ENCODE data around the gene PRR7. TPM values are rescaled to one million over a fixed set of nuclear protein-coding genes. Genes with fewer than 3 reads are reported as not detected.

Gene PRR7
- polyA plus RNA-seq, 1 donor = 0.96 TPM

DNA sequence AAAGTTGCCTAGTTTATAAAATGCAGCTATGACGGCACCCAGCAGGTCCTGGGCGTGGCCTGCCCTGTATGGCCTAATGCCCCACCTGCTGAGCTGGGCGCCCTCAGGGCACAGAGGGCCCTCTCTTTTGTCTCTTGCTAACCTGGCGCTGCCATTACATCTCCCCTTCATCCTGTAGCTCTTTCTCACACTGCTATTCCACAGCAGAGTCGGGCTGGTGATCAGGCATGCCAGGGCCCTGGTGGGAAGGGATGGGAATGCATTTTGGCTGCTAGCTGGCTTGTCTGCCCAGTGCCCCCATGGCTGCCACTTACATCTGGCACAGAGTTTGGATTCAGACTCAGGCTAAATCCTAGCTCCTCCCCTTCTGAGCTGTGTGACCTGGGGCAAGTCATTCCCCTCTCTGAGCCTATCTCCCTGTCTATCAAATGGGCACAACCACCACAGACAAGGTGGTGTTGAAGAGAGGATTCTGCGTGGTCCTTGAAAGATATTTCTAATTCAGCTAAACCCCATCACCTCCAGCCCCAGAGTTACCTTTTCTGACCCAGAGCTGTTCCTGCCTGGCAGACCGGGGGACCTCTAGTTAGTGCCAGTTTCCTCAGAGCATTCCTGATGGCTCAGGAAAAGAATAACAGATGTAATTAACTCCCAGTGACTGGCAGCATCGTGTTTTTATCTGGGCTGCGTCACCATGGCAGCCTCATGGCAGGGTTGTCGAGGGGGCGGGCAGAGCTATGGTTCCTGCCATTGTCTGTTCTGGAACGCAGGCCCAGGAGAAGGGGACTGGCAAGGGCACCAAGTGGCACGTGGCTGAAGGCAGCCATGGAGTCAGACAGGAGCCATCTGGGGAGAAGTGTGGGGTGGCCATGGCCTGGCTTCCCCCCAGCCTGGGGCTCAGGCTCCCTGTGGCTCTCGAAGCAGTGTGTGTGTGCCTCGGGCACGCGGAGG lies 6.3 kb downstream of the PRR7 start:
- no peak for DNase-seq

DNA sequence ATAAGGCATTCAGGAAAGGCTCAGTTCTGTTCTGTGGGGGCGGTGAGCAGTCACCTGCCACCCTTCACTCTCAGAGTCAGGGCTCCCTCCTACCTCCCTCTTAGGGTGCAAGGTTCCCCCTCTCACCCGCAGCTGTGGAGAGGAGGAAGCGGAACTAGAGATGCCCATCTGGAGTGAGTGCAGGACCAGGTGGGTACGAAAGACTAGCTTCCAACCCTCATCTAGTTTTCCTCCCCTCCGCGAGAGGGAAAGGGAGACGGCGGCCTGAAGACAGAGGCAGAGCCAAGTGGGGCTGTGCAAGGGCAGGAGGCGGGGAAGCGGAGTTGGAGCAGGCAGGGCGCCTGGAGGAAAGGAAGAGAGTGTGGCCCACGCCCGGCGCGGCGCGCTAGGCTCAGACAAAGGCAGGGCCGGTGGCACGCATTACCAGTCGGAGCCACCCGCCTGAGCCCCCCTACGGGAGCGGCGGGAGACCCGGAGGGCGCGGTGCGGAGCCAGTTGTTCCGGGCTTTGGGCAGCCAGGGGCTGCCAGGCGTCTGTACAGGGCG lies 7.3 kb downstream of the PRR7 start:
- no peak for DNase-seq

DNA sequence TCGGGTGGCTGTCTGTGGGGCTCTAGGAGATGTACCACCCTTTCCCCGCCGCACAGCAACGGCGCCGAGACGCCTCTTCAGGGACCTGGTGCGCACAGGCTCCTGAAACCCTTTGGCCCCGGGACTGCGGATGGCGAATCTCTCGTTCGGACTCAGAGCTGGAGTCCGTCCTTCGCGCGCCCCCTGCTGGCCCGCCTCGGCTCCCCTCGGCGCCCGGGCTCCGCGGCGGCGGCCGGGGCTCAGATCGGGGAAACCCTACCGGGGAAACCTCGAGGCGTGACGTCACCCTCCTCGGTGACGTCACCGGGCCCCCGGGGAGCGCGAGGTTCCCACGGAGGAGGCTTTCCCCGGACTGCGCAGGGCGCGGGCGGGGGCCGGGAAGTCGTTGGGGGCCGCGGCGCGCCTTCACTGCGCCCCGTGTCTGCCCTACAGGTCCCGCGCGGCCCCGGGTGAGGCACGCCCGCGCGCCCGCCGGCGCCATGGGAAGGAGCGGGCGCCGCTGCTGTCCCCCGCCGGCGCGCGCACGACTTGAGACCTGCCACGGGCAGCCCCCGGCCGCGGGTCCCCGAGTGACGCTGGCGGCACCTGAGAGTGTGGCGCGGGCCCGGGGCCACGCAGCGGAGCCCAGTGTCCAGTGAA lies 7.9 kb downstream of the PRR7 start:
- peak; percentile 93 for DNase-seq

DNA sequence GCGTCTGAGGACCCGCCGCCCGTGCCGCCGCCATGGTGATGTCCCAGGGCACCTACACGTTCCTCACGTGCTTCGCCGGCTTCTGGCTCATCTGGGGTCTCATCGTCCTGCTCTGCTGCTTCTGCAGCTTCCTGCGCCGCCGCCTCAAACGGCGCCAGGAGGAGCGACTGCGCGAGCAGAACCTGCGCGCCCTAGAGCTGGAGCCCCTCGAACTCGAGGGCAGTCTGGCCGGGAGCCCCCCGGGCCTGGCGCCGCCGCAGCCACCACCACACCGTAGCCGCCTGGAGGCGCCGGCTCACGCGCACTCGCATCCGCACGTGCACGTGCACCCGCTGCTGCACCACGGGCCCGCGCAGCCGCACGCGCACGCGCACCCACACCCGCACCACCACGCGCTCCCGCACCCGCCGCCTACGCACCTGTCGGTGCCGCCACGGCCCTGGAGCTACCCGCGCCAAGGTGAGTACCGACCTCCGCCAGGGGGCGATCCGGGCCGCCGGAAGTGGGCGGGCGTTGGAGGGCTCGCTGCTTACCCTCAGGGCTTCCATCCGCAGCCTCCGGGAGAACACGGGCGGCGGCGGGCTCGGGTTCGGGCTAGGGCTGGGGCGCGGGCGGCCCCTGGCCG lies 8.5 kb downstream of the PRR7 start:
- no peak for DNase-seq

DNA sequence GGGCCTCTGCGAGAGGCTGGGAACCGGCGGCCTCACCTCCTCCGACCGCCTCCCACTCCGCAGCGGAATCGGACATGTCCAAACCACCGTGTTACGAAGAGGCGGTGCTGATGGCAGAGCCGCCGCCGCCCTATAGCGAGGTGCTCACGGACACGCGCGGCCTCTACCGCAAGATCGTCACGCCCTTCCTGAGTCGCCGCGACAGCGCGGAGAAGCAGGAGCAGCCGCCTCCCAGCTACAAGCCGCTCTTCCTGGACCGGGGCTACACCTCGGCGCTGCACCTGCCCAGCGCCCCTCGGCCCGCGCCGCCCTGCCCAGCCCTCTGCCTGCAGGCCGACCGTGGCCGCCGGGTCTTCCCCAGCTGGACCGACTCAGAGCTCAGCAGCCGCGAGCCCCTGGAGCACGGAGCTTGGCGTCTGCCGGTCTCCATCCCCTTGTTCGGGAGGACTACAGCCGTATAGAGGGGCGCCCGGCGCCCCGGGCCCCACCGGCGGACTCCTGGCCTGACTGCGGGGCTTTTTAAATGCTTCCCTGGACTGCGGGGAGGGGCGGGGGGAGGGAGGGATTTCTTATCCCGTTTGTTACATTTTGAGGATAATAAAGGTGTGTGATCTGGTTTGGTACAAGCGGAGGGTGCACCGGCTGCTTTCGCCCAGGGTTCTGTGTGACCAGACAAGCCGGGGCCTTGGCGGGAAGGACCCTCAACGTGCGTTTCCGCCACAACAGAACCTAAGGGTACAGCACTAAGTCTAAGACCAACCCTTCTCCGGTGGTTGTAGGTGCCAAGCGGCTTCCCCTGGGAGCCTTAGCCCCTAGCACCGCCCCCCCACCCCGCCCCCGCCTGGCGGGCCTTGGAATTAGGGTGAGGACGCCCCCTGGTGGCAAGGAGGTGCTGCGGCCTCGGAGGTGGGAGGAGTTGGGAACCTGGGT lies 9.3 kb downstream of the PRR7 start:
- DNase-seq = peak; percentile 90

DNA sequence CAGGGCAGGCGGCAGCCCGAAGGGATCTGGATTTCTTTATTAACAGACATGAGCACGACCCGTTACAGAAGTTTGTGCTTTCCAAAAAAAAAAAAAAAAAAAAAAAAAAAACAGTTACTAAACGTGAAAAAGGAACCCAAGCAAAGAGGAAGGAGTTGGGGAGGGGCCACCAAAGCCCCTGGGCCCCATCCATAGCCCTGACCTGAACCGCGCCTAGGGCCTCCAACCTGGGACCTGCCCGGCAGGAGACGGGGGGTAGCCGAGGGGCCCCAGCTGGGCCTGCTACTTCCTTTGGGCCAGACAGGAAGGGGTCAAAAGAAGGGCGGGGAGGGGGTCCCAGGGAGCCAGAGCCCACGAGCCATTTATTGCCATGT lies 10.0 kb downstream of the PRR7 start:
- no peak for DNase-seq

DNA sequence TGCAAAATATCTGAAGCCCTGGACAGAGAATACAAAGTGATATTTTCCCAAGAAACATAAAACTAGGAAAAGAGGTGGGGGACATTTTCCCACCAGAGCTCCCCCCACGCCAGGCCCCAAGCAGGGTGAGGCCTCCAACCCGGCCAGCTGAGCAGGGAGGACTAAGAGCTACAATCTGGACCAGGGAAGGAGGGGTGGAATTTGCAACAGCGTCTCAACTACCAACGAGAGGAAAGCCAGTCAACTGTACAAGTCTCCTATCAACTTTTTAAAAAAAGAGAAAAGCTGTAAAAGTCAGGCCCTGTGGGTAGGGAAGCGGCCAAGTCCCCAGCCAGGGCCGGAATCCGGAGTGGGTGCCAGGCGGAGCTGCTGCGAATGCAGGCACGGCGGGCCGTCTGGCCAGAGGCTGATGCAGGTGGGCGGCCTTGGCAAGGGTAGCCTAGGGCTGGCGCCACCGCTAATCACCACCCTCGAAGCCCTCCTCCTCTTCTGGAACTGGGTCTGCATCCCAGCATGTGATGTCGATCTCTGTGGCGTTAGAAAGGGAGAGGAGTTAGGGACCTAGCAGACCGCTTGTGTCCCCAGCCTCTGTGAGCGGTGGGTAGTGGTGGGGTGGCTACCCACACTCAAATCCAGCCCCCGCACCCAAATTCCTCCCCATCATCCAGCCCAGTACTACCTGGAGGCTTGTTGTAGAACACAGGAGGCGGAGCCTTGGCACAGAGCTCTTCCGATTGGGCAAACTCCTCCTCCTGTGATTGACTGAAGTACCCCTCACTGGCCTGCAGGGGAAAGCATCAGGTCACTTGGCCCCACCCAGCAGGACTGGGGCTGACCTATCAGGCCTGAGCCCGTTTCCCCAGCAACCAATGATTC lies 10.6 kb downstream of the PRR7 start:
- peak; percentile 88 for DNase-seq

DNA sequence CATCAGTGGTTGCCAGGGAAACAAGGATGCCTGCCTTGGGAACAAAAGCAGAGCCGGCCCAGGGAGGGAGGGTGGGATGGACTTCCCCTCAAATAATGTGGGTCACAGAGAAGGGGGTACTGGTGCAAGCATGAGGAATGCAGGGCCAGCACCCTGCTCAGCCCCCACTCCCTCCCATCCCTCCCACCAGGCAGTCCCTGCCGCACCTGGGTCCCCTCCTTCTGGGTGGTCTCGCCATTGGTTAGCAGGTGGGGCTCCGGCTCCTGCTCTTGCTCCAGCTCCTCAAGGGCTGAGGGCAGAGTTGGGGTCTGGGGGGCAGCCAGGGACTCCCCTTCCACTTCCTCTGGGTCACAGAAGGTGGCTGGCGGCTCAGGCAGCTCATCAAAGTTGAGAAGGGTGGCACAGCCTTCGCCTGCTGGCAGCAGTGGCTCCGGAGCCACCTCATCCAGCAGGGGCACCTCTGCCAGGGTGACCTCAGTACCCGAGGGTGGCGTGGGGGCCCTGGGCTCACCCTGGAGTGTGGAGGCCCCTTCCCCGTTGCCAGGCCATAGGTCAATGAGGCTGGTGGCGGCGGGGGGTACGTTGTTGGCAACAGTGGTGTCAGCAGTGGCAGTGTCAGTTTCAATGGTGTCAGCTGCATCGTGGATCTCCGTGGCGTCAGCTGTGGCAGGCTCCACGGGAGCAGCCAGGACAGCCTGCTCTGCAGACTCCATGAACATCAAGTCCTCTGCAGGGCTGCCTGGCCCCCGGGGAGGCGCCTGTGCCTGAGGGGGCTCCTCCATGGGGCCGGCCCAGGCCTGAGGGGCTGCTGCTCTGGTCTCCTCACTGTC lies 11.5 kb downstream of the PRR7 start:
- no peak for DNase-seq

DNA sequence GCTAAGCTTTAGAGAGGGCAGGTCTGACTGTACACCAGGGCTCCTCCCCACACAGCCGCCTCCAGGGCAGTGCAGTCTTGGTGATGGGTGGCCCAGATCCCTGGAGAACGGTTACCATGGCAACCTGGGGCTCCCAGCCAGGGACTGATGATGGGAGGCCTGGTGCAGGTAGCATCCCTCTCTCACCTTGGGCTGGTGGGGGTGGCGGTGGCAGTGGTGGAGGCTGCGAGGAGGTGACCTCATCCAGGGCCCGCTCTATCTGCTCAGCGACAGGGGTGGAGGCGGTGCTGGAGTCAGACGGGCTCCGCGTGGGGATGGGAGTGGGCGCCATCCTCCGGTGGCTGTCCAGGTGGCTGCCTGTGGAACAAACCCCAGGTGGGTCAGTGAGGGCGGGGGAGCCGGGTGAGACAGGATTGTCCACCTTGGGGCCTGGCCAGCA lies 12.3 kb downstream of the PRR7 start:
- no peak for DNase-seq

DNA sequence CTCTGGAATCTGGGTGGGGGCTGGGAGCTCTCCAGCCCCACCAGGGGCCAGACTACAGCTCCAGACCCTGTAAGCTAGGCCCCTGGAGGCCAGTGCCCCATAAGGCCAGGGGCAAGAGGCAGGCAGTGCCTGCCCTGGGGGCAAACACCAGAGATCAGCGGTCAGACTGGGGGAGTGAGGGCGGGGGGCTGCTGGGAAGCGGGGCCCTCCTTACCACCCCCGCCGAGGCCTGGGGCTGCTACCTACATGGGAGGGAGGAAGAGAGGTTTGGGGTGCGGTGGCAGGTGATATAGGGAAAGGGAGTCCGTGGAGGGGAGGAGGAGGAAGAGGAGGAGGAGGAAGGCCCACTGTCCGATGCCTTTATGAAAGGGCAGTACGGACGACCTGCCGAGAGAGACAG lies 12.7 kb downstream of the PRR7 start:
- DNase-seq = no peak

DNA sequence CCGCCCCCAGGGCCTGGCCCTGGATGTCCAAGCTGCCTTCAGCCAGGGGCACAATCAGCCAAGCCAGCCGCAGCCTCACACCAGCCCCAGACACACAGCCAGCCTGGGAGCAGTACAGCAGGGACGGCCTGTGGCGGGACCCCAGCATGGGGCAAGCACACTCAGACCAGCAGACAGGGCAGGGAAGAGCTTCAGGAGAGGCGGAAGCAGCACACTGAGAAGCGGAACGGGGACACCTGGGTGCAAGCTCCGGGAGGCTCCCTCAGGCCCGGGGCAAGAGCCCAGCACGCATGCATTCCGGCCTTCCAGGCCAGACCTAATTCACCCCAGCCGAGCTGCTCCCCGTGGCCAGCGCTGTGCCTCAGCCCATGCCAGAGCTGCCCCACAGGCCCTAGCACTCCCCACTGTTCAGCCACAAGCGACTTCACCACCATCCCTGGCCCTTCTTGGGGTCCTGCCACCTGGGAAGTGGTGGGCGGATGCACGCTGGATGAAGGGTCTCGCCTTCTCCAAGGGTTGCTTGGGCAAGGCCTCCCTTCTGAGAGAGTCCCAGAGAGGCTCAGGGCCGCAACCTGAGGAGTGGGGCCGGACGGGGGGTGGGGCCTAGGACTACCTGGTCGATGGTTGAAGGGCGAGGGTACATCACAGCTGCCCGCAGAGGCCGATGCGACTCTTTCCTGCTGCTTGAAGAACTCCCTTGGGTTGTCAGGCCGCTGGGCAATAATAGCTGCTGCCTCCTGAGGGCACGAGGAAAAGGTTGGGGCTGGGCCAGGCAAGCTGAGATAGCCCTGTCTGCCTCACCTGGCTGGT lies 13.4 kb downstream of the PRR7 start:
- DNase-seq = no peak

DNA sequence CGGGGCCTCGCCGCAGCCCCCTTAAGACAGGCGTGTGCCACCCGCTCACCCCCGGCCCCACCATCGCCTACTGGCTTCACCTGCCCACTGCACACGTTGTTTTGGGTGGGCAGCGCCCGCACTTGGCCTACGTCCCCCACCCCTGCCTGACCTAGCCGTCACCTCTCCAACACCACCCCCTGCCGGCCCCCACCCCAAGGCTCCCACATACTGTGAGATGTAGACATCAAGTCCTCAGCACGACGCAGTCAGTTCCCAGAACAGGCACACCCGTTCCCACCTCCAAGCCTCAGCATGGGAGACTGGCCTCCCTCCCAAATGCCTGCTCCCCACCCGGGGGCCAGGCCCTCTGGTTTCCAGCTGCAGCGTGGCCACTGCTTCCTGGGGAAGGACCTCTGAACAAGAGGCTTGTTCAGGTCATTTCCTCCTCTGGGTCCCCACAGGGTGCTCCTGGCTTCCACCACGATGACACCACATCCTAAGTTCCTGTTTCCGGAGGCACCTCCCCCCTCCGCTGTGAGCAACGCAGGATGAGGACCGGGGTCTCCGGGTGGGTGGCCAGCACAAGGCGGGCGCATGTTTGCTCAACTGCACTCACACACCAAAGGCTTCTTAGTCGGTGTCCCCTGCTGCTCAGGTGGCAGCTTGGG lies 15.5 kb downstream of the PRR7 start:
- no peak for DNase-seq

DNA sequence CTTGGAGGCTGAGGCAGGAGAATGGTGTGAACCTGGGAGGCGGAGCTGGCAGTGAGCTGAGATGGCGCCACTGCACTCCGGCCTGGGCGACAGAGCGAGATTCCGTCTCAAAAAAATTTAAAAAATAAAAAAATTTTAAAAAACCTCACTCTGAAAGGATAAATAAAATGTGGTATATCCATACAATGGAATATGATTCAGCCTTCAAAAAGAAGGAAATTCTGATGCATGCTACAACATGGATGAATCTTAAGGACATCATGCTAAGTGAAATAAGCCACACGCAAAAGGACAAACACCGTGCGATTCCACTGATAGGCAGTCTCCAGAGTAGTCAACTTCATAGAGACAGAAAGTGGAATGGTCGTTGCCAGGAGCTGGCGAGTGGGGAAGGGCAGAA lies 18.4 kb downstream of the PRR7 start:
- DNase-seq = no peak

DNA sequence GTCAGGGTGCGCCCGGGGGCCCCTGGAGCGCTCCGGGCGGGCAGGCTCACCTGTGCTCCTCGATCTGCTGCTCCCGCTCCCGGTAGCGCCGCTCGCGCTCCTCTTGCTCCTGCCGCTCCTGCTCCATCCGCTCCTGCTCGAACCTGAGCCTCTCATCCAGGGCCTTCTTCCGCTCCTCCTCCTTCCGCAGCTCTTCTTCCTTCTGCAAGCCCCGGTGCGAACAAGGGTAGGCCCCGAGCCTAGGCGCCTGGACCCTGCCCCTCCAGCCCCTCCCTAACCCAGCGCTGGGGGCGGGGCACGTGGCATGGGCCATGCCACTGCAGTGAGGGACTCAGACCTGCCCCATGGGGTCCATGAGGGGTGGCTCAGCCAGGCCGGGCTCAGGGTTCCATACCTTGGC lies 20.2 kb downstream of the PRR7 start:
- no peak for DNase-seq

DNA sequence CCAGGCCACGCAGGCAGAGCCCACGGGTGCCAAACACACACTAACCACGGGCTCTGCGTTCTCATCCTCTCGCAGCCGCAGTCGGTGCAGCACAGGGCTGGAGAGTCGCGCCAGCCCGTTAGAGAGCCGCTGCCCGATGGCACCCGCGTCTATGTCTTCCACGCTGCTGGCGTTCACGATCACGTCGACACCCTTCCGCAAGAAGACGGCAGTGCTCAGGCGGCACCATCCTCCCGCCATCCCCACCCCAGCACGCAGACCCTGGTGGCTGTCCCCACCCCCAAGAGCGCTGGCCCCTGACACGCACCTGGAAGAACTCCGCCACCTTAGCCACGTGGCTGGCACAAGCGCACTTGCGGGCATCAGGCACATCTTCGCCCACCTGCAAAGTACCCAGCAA lies 20.8 kb downstream of the PRR7 start:
- DNase-seq = no peak

DNA sequence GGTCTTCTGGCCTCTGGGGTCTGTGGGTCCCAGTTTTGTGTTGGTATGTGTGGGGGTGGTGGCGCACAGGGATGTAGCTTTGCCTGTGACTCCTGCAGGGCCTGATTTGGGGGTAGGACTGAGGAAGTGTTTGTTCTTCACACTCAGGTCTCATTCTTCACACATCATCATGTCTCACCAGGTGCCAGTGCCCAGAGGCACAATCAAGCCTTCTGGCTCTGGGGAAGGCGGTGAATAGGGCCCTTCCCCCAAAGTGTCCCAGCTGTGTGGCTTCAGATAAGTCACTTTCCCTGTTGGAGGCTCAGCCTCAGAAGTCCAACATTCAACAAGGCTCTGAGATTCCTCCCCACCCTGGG lies 21.7 kb downstream of the PRR7 start:
- DNase-seq = no peak

DNA sequence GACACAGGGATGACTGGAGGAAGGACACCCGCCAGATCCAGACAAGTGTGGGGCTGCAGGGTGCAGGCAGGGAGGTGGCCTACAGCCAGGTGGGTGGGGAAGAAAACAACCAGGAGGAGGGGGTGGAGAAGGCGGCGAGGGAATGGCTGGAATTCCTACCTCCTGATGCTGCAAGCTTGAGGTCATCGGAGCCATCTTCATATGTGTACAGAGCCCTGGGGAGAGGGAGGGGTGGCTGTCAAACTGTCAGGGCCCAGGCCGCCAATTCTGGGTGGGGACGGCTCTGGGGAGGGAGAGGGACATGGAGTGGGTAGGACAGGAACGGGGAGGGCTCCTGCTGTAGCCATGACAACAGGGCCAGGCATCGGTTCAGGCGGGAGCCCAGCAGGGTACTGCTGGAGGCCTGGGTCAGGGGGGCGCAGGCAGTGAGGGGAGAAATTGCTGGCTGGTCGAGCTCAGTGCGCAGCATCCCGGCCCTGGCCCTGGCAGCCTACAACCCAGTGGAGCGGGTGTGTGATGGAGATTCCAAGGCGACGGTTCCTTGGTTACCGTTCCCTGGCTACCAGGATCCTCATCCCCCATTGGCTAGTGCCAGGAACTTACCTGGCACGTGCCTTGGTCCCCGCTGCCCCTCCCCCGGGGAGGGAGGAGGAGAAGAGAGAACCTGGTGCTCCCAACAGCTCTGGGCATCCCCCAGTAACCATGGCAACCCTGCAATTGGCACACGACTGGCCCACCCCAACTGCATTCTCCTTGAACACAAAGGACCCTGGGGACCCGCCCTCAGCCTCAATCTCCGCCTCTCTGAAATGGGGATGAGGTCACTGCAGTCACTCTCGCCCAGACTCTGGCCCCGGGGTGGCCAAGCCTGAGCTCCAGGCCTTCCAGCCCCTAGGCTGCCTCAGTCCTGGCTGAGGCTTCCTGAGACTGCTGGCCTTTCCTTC lies 22.3 kb downstream of the PRR7 start:
- DNase-seq = no peak
